Measurements from ENCODE around the gene CAVIN2.

The CAVIN2 gene, protein sequence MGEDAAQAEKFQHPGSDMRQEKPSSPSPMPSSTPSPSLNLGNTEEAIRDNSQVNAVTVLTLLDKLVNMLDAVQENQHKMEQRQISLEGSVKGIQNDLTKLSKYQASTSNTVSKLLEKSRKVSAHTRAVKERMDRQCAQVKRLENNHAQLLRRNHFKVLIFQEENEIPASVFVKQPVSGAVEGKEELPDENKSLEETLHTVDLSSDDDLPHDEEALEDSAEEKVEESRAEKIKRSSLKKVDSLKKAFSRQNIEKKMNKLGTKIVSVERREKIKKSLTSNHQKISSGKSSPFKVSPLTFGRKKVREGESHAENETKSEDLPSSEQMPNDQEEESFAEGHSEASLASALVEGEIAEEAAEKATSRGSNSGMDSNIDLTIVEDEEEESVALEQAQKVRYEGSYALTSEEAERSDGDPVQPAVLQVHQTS

GRCh38 chr2:191846515-191847476 is at the start of gene CAVIN2:
Gene CAVIN2 (minus strand): TSS chr2:191847088. CDS start chr2:191846925, 163 bp downstream.
- no peak for DNase-seq

GRCh38 chr2:191895743-191896142 is 48.9 kb upstream of the CAVIN2 start:
- no peak for DNase-seq

DNA sequence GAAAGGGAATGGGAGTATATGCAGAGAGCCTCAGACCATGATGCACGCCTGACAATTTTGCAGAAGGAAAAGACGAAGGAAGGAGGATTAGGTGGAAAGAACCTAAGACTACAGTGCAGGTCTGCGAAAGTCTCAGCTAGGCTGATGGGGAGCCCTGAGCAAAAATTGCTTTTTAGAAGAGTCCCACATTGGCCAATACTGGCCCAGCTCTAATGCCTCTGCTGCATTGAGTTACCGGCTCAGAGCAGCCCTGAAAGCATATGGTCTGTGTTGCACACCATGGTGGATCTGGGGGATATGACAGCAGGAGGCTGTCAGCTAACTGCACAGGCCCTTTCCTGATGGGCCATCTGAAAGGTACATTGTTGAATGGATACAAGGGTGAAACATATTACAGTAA is 48.3 kb upstream of the CAVIN2 start:
- DNase-seq = no peak

DNA sequence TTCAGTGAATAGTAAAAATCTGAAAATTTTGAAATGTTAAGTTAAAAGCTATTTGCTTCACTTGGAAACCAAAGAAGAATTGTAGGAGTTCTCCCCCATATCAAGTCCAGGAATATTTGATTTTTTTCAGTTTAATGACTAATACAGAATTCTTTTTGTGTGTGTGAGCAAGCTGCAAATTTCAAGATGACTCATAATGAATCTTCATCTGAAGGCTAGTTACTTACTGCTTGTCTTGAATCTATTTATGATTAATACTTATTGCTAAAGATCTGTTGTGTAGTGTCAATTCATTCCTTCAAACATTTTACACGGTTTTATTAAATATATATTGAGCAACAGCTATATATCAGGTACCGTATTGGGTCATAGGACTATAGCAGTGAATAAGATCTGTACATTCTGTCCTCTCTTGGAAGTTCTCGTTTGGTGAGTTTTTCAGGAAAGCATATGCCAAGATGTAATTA is 47.8 kb upstream of the CAVIN2 start:
- DNase-seq = no peak

GRCh38 chr2:191892391-191892790 is 45.5 kb upstream of the CAVIN2 start:
- no peak for DNase-seq

DNA sequence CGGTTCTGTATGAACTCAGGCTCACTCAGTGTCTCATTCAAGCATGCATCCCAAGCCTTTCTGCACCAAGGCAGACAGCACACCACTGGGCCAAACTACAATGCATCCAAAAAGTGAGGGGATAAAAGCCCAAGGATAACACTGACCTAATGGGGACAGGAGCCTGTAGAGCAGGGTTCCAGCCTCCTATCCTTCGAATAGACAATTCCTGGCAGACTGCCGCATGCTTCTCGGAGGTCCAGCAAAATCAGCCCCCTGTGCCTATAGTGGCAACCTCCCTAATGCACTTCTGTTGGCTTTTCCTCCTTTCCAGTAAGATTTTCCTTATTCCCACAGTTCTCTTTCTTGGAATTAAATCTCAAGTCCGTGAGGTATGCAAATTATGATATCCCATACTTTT is 44.8 kb upstream of the CAVIN2 start:
- no peak for DNase-seq

DNA sequence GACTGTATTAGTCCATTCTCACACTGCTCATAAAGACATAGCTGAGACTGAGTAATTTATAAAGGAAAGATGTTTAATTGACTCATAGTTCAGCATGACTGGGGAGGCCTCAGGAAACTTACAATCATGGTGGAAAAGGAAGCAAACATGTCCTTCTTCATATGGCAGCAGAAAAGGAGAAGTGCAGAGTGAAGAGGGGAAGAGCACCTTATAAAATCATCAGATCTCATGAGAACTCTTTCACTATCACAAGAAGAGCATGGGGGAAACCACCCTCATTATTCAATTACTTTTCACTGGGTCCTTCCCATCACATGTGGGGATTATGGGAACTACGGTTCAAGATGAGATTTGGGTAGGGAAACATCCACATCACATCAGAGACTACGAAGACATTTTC is 43.0 kb upstream of the CAVIN2 start:
- no peak for DNase-seq

DNA sequence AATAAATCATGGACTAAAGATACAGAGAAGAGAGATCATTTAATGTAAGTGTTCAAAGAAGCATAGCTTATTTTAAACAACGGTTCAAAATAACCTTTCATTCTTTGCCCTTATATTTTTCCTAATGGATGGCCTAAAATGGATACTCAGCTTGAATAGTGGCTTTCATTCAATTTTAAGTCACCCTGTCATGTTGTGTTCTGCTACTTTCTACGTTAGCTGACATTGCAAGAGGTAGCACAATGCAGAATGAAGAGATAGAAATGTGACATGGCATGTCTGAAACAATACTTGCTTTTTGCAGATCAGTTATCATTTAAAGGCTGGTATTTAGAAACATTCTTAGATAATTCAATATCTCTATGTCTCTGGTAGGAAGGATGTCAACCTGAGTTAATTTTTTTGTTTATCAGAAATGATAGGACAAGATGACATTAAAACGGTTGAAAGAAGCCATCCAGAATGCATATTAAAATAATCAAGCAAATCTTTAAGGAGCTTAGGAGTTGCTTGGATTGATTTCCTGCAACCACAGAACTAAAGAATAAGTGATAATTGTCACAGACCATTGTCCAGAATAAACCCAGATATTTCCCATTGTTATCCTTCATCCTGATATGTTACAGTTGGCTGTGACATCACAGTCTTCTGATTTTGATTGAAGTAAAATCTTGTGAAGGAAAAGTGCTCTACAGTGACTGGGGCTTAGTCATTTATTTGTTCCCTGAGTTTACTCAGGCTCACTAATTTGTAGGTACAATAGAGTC is 41.7 kb upstream of the CAVIN2 start:
- no peak for DNase-seq

DNA sequence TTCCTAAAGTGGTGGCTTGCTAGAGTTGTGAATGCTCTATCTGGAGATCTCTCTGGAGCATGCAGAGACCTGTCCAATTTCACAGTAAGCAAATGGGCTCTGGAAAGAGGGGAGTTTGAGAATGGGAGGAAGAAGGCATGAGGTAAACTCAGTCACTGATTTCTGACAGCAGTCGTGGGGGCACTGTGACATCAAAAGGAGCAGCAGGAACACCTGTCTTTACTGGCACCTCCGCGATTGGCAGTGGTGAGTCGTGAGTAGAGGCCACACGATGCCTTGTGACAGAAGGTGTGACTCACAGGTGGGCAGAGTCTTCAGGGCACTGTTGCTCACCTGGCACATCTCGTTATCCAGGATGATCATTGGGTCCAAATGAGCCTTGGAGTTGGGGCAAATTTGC is 38.8 kb upstream of the CAVIN2 start:
- DNase-seq = no peak

GRCh38 chr2:191885098-191885497 is 38.2 kb upstream of the CAVIN2 start:
- DNase-seq = no peak

- DNase-seq = no peak
Observed at GRCh38 chr2:191881982-191882816, 35.3 kb upstream of the CAVIN2 start.

- no peak for DNase-seq
Observed at GRCh38 chr2:191878548-191879279, 31.8 kb upstream of the CAVIN2 start.

GRCh38 chr2:191877875-191878274 is 31.0 kb upstream of the CAVIN2 start:
- no peak for DNase-seq

- DNase-seq = no peak
Observed at GRCh38 chr2:191875859-191876258, 29.0 kb upstream of the CAVIN2 start.

GRCh38 chr2:191870744-191871143 is 23.9 kb upstream of the CAVIN2 start:
- DNase-seq = no peak

DNA sequence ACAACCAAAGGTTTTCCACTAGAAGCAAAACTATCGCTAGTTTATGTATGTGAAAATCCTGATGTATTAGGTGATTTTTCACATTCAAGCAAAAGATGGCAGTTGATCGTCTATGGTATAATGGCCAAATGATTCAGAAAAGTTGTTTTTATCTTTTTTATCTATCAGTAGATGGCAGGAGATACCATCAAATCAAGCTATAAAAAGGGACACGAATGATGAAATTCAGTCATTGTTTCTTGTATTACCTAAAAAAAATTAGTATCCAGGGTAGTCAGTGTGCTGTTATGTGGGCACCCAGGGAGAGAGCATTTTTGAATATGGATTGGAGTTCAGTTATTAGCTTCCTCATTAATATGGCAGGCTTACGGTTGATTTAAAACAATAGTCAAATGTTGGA is 22.9 kb upstream of the CAVIN2 start:
- DNase-seq = no peak

DNA sequence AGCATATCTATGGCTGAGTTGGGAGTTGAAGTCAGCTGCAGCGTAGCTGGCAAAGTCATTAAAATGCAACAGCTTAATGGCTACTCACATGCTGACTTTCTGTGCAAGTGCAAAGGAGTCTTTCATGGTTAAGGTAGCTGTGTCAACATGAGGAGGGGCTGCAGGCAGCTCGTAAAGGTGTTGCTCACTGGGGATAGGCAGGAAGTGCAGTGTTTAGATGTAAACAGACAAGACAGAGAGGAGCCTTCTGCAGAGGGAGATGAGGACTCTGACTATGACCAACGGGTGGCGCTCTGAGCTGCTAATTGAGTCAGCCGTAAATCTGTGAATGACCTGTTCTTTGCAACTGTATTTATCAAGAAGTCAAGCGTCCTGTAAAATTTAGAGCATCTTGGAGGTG is 22.3 kb upstream of the CAVIN2 start:
- peak in 1 of 2 experiments; percentile 30 for DNase-seq

GRCh38 chr2:191867507-191867847 is 20.6 kb upstream of the CAVIN2 start:
- no peak for DNase-seq

GRCh38 chr2:191866675-191867506 is 20.0 kb upstream of the CAVIN2 start:
- no peak for DNase-seq

GRCh38 chr2:191866195-191866594 is 19.3 kb upstream of the CAVIN2 start:
- no peak for DNase-seq

All from NCI-H1930 (cell line).